ENCODE results near the gene GATAD2A.

GATAD2A gene

GRCh38 chr19:19421299-19421696 lies 15.8 kb downstream of the GATAD2A start:
- no peak for DNase-seq (ENCODE audit: low spot score)

GRCh38 chr19:19422156-19422555 lies 16.7 kb downstream of the GATAD2A start:
- DNase-seq (ENCODE audit: low spot score), result no peak

- no peak for DNase-seq (ENCODE audit: low spot score)
Measured at GRCh38 chr19:19423322-19423721, 17.8 kb downstream of the GATAD2A start.

DNA sequence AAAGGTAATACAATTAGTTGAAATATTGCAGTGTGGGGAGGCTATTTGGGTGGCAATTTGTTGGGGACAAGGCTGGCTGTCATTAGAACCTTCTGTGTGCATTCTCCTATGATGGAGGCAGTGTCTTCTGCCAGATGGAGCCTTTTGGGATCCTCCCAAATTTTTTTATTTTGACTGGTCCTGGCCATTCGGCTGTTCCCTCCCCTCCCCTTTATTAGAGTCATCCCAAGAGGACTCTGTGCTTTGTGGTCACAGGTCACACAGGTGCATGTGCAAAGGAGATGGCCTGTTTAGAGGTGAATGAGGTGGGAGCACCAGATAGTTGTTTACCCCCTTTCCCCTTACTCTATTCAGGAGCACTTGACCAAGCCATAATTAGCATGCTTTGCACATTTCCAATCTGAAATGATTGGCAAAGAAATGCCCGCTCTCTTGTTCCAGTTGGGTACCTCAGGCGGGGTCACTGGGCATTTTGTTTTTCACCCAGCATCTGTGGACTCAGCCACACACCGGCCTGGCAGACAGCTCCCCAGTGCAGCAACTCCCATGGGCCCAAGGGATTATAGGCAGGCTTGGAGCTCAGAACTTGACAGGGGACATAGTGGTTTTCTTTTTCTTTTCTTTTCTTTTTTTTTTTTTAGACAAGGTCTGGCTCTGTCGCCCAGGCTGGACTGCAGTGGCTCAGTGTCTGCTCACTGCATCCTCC lies 19.8 kb downstream of the GATAD2A start:
- DNase-seq (ENCODE audit: low spot score), result no peak

DNA sequence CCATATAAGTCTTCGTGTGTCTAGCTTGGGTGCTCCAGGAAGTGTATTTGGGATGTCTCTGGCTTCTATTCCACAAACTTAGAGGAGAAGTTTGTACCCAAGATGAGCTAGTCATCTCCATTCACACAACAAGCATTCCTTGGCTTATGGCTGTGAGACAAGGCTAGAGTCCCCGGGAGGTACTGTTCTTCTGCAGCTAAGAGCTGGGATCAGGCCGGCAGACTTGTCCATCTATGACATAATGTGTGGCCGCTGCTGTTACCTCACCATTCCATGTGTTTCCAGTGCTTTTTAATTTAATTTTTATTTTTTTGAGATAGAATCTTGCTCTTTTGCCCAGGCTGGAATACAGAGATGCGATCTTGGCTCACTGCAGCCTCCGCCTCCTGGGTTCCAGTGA lies 20.7 kb downstream of the GATAD2A start:
- DNase-seq (ENCODE audit: low spot score), result no peak

DNA sequence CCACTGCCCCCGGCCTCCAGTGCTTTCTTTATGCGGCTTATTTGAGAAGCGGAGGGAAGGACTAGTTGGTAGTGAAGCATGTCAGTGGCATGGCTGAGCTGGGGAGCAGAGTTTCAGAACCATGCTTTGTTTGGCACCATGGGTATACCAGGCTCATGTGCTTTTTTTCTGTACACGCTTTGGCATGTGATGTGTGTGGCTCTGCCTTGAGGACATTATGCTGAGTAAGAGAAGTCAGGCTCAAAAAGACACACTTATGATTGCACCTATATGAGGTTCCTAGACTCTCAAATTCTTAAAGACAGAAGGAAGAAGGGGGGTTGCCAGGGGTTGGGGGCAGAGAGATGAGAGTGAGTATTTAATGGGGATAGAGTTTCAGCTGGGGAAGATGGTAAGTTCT lies 21.3 kb downstream of the GATAD2A start:
- DNase-seq (ENCODE audit: low spot score), result no peak

DNA sequence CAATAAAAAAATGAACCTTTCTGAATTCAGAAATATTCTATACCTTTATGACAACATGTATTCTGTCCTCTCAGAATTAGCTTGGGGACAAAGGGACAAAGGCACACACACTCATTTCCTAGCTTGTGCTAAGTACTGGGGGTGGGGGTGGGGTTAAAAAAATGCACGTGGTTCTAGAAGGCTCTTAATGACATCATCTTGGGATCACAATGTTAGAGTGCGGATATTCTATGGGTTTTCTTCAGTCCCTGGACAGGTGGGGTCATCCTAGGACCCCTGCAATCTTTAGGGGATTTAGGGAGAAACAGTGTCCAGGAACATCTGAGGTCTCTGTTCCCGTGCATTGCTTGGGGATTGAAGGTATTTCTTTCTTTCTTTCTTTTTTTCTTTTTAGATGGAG lies 21.8 kb downstream of the GATAD2A start:
- no peak for DNase-seq (ENCODE audit: low spot score)

- no peak for DNase-seq (ENCODE audit: low spot score)
Measured at GRCh38 chr19:19427944-19428343, 22.5 kb downstream of the GATAD2A start.

DNA sequence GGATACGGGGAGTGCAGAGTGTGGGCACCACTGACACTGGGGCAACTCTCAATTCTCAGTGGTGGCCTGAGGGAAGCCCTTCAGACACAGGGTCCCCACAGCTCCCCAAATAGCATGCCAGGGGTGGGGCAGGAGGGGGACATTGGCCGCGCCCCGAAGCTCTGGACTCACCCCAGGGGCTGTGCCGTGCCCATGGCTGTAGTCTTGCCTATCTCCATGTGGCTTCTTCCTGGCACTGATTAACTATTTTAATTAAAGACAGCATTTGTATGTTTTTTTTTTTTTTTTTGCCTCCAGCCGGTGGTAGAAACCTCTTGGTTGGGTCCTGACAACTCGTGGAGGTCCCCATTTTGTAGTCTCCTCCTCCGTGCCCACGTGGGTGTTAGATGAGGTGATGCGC lies 23.3 kb downstream of the GATAD2A start:
- peak; percentile 47 for DNase-seq (ENCODE audit: low spot score)

DNA sequence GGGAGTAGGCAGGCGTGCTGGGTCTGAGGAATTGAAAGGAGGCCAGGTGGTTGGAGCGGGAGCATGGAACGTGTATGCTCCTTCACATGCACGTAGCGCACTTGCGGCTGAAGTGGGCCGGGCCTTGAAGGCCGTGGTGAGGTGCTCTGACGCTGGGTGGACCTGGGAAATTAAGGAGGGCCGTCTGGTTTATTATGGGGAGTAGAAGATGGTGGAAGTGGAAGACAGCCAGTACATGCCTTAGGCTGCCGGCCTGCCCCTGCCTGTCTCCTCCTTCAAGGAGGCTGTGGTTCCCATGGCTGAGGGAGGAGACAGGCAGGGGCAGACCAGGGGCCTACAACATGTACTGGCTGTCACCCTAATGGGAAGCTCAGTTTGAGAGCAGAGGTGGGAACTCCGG lies 23.9 kb downstream of the GATAD2A start:
- no peak for DNase-seq (ENCODE audit: low spot score)

DNA sequence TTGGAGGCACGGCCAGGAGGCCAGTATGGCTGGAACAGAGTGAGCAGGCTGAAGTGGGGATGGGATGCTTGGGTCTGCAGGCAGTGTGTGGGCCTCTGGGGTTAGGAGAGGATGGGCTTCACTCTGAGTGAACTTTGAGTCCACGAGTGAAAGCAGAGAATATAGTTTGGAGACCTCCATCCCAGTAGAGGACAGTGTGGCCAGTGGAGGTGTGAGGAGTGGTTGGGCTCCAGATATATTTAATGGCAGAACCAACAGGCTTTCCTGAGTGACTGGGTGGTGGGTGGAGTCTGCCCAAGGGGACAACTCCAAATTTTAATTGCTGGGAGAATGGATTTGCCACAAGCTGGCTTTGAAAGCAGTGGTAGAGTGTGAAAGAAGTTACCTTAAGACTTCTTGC lies 27.3 kb downstream of the GATAD2A start:
- DNase-seq (ENCODE audit: low spot score), result no peak

- DNase-seq (ENCODE audit: low spot score), result no peak
Measured at GRCh38 chr19:19433666-19434213, 28.3 kb downstream of the GATAD2A start.

GRCh38 chr19:19434483-19435045 lies 29.1 kb downstream of the GATAD2A start:
- DNase-seq (ENCODE audit: low spot score), result peak; percentile 87

DNA sequence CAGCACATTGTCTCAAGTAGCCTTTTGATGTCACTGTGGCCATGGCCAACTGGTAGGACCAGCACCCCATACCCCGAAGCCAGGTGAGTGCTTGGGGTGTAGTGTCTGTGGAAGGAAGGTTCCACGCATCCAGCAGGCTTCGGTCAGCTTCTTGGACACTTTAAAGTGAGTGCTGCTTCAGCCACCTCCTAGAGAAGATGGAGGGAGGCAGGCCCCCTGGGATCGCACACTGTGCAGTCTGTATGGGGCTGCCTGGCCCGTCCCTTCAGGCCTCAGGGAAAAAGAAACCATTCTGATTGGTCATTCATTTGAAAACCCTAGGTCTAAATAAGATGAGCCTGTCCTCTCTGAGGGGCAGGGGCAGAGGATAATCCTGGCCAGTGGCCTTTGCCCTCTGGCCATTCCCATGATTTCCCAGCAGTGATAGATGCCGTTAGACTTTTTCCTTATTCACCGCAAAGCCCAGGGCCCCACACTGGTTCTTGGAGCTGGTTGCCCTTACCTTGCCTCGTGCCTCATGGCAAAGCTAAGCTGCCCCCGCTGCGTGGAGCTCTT lies 30.7 kb downstream of the GATAD2A start:
- no peak for DNase-seq (ENCODE audit: low spot score)

GRCh38 chr19:19438366-19439175 lies 33.1 kb downstream of the GATAD2A start:
- DNase-seq (ENCODE audit: low spot score), result no peak

- DNase-seq (ENCODE audit: low spot score), result no peak
Measured at GRCh38 chr19:19439176-19439482, 33.7 kb downstream of the GATAD2A start.

DNA sequence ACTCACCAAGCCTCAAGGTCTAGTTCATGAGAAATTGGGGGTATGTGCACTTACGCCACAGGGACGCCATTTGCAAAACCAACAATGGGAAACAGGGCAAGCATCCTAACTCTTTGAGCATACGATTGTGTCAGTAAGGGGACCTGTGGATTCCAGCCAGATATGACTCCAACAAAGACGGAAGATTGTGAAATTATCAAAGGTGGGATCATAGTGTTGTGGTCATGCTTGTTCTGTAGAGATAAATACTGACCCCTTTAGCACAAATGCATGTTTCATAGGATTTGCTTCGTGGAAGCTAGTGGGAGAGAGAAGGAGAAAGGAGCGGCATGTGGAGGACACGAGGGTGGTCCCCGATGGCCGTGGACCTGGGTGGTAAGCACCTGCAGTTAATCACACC lies 37.8 kb downstream of the GATAD2A start:
- DNase-seq (ENCODE audit: low spot score), result no peak

- DNase-seq (ENCODE audit: low spot score), result no peak
Measured at GRCh38 chr19:19443902-19444680, 38.6 kb downstream of the GATAD2A start.

DNA sequence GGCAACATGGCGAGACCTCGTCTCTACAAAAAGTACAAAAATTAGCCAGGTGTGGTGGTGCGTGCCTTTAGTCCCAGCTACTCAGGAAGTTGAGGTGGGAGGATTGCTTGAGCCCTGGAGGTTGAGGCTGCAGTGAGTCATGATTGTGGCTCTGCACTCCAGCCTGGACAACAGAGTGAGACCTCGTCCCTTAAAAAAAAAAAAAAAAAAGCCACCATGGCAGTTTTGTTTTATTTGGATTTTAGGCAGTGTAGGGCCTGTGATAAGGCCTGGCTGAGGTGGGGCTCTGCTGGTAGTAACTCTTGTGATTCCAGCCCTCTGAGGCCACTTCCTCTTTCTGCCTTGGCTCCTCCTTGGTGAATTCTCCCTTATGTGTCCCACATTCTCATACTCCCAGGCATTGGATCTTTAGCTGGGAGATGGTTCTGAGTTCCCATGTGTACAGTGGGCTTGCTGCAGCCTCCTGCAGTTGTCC lies 39.2 kb downstream of the GATAD2A start:
- peak; percentile 66 for DNase-seq (ENCODE audit: low spot score)

- DNase-seq (ENCODE audit: low spot score), result no peak
Measured at GRCh38 chr19:19445288-19445687, 39.8 kb downstream of the GATAD2A start.

- no peak for DNase-seq (ENCODE audit: low spot score)
Measured at GRCh38 chr19:19445911-19446361, 40.5 kb downstream of the GATAD2A start.

Measured in AG20443 (cell line).